DND-41 (cell line): Measurements from ENCODE around the gene MXD4.

ENCODE experiments used
- ATAC-seq: fragments of 200-7000 bp; cut with Tn5 transposase; 3 replicates; pipeline ENCODE4 v1.9.1; 2021; ENCODE audit warnings: low read depth; ENCODE audit not compliant: insufficient read depth
- DNase-seq: peaks from one replicate; pipeline ENCODE4 v3.0.0-alpha.2; 2020
- H2AFZ ChIP-seq: 2 replicates; pipeline ENCODE4 v1.6.0; 2012; ENCODE audit warnings: low read depth, low read length
- H3K27ac ChIP-seq: 2 replicates; pipeline ENCODE4 v1.5.1; 2012; ENCODE audit warnings: low read length, inconsistent platforms
- H3K27me3 ChIP-seq: fragments of 200-600 bp; sonication (generic); 2 replicates; pipeline ENCODE4 v1.6.0; 2012; ENCODE audit warnings: low read length, mild to moderate bottlenecking, inconsistent platforms; ENCODE audit not compliant: insufficient read depth, poor library complexity
- H3K36me3 ChIP-seq: 2 replicates; pipeline ENCODE4 v1.5.1; 2012; ENCODE audit warnings: low read length, inconsistent platforms; ENCODE audit not compliant: insufficient read depth
- H3K4me1 ChIP-seq: 2 replicates; pipeline ENCODE4 v1.5.1; 2012; ENCODE audit warnings: mild to moderate bottlenecking, low read length; ENCODE audit not compliant: insufficient read depth
- H3K4me2 ChIP-seq: 2 replicates; pipeline ENCODE4 v1.6.0; 2012; ENCODE audit warnings: mild to moderate bottlenecking, moderate library complexity, low read length, inconsistent platforms; ENCODE audit not compliant: insufficient read depth
- H3K4me3 ChIP-seq, 2 experiments: fragments of 200-600 bp in 1 of 2; shearing (Covaris generic) in 1 of 2; 2 replicates each; pipeline ENCODE4 v1.5.1; 2012 to 2016; ENCODE audit warnings: inconsistent platforms in 2 of 2, low read length in 2 of 2, mild to moderate bottlenecking in 2 of 2, low read depth in 1 of 2, moderate library complexity in 1 of 2
- H3K79me2 ChIP-seq: 2 replicates; pipeline ENCODE4 v1.6.0; 2012; ENCODE audit warnings: low read length, inconsistent platforms; ENCODE audit not compliant: insufficient read depth
- H3K9ac ChIP-seq: 2 replicates; pipeline ENCODE4 v1.6.0; 2012; ENCODE audit warnings: low read depth, mild to moderate bottlenecking, inconsistent platforms, low read length, moderate library complexity
- H3K9me3 ChIP-seq: 2 replicates; pipeline ENCODE4 v1.5.1; 2012; ENCODE audit warnings: low read length, moderate library complexity, mild to moderate bottlenecking, inconsistent platforms; ENCODE audit not compliant: insufficient read depth, severe bottlenecking
- H4K20me1 ChIP-seq: 2 replicates; pipeline ENCODE4 v1.6.0; 2012; ENCODE audit warnings: low read length; ENCODE audit not compliant: insufficient read depth
- CTCF ChIP-seq: IDR thresholded peaks from 2 replicates; pipeline ENCODE4 v1.5.1; 2012; ENCODE audit warnings: borderline replicate concordance, low read length, moderate library complexity, mild to moderate bottlenecking; ENCODE audit not compliant: poor library complexity, severe bottlenecking; ENCODE audit errors: extremely low read depth
- EZH2 ChIP-seq: IDR thresholded peaks from 3 replicates; pipeline ENCODE4 v1.6.1; 2012; ENCODE audit warnings: borderline replicate concordance, low read depth, mild to moderate bottlenecking, moderate library complexity, low read length, inconsistent platforms; ENCODE audit not compliant: severe bottlenecking

The MXD4 gene

GRCh38 chr4:2267320-2267811, 5.5 kb upstream of the MXD4 start:
- H3K4me2 ChIP-seq: no peak overlapping the region
- no peak overlapping the region for H3K4me3 ChIP-seq
- H3K9ac ChIP-seq: no peak overlapping the region
- peaks cover 15% of the 10 kb centered on the region for H3K4me1 ChIP-seq
- ATAC-seq: no peak
- H3K27me3 ChIP-seq: no peaks in the 10 kb centered on the region
- no peaks in the 10 kb centered on the region for H3K79me2 ChIP-seq
- no peaks in the 10 kb centered on the region for H3K9me3 ChIP-seq
- no peak overlapping the region for H3K27ac ChIP-seq
- no peak for DNase-seq
- TF ChIP-seq EZH2: no peak
- TF ChIP-seq CTCF: no peak
- no peaks in the 10 kb centered on the region for H3K36me3 ChIP-seq
- no peaks in the 10 kb centered on the region for H4K20me1 ChIP-seq
- no peak overlapping the region for H2AFZ ChIP-seq

DNA sequence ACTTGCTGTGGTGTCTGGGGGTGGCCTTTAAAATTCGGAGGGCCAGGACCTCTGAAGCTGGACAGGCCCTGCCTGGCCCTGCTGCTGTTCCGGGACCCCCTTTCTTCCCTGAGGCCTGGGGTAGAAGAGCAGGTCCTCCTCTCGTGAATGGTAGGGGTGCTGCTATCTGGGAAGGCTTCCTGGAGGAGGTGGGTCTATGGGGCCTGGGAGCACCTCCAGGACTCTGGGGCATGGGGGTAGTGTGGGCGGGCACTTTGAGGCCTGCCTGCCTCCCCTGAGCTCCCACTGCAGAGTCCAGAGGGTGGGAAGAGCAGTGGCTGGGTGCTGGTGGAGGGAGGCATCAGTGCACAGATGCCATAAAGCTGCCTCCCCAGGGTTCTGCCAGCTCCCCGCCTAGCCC, 4.9 kb upstream of the MXD4 start:
- no peak overlapping the region for H3K4me3 ChIP-seq
- H3K4me1 ChIP-seq: peaks cover 15% of the 10 kb centered on the region
- no peaks in the 10 kb centered on the region for H3K36me3 ChIP-seq
- H3K79me2 ChIP-seq: no peaks in the 10 kb centered on the region
- no peaks in the 10 kb centered on the region for H3K27me3 ChIP-seq
- H3K27ac ChIP-seq: no peak overlapping the region
- H3K4me2 ChIP-seq: no peak overlapping the region
- ATAC-seq (no peak), DNase-seq (no peak)
- no peak overlapping the region for H2AFZ ChIP-seq
- TF ChIP-seq CTCF (no peak), EZH2 (no peak)
- H3K9me3 ChIP-seq: no peaks in the 10 kb centered on the region
- no peak overlapping the region for H3K9ac ChIP-seq
- no peaks in the 10 kb centered on the region for H4K20me1 ChIP-seq

DNA sequence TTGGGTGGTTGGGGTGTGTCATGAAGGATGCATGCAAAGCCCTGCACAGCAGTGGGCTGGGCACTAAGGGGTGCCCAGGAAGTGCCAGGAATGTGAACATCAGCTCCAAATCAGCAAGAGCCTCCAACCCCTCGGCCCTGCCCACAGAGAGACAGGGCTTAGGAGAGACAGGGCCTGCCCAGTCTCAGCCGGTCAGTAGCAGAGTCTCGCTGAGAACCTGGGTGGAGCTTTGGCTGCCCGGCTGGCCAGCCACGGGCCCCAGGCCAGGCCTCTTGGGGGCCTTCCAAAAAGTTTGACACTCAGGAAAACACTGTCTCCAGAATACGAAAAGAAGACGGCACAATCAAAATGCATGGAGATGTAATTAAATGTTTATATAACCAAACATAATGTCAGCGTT, 4.3 kb upstream of the MXD4 start:
- H3K9ac ChIP-seq: no peak overlapping the region
- no peak overlapping the region for H2AFZ ChIP-seq
- no peaks in the 10 kb centered on the region for H3K36me3 ChIP-seq
- H3K4me2 ChIP-seq: no peak overlapping the region
- H3K27ac ChIP-seq: no peak overlapping the region
- no peaks in the 10 kb centered on the region for H3K27me3 ChIP-seq
- TF ChIP-seq CTCF (no peak), EZH2 (no peak)
- H3K79me2 ChIP-seq: peaks cover 3% of the 10 kb centered on the region
- H3K4me3 ChIP-seq: no peak overlapping the region
- ATAC-seq: no peak
- H4K20me1 ChIP-seq: 0 out of 2 replicates have a peak, but pooled peaks cover under 1% of the 10 kb centered on the region
- DNase-seq: no peak
- no peaks in the 10 kb centered on the region for H3K9me3 ChIP-seq
- H3K4me1 ChIP-seq: peaks cover 16% of the 10 kb centered on the region
